ENCODE results near the gene THAP7. TPM values are rescaled to one million over a fixed set of nuclear protein-coding genes. Genes with fewer than 3 reads are reported as not detected.
"Not testable (repeated sequence)": the region's sequence is repeated elsewhere in the genome, so short reads cannot be mapped to it uniquely, and the experiment has no call there.

The THAP7 gene
- total RNA-seq, 4 donors from 2014 or later: 33.9 to 57.0 (median 37.4) TPM

DNA sequence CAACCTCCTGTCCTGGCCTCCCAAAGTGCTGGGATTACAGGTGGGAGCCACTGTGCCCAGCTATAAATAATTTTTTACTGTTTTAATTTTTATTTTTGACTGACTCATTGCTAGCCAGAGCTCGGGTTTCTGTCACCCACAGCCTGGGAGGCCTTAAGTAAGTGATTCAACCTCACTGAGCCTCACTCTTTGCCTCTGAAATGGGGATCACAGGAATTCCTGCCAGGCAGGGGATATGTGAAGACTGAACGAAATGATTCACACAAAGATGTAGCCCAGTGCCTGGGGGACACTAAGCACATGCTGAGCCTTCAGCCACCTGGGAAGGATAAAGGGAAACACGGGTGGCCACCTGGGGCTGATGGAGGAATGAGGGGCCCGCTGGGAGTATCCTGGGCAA is 40.0 kb upstream of the THAP7 start:
- DNase-seq (ENCODE audit: low spot score in 2 of 2): no peak
- TF ChIP-seq POLR2A (IDR thresholded peaks at IDR 0.05): no peak
- TF ChIP-seq EP300 (IDR thresholded peaks at IDR 0.05): no peak
- TF ChIP-seq, protein P1, sequence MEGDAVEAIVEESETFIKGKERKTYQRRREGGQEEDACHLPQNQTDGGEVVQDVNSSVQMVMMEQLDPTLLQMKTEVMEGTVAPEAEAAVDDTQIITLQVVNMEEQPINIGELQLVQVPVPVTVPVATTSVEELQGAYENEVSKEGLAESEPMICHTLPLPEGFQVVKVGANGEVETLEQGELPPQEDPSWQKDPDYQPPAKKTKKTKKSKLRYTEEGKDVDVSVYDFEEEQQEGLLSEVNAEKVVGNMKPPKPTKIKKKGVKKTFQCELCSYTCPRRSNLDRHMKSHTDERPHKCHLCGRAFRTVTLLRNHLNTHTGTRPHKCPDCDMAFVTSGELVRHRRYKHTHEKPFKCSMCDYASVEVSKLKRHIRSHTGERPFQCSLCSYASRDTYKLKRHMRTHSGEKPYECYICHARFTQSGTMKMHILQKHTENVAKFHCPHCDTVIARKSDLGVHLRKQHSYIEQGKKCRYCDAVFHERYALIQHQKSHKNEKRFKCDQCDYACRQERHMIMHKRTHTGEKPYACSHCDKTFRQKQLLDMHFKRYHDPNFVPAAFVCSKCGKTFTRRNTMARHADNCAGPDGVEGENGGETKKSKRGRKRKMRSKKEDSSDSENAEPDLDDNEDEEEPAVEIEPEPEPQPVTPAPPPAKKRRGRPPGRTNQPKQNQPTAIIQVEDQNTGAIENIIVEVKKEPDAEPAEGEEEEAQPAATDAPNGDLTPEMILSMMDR (IDR thresholded peaks at IDR 0.05): no peak
- TF ChIP-seq POLR2AphosphoS5 (IDR thresholded peaks at IDR 0.05): no peak
- Histone ChIP-seq H3K36me3 (no peaks in the 10 kb centered on the region), H3K4me1 (peaks cover 34% of the 10 kb centered on the region), H3K27me3 (no peaks in the 10 kb centered on the region), H3K9me3 (no peaks in the 10 kb centered on the region), H3K4me3 (no peak overlapping the region), H3K27ac (no peak overlapping the region)
- 79% methylated on average over 4 of the region's 4 CpGs for WGBS

DNA sequence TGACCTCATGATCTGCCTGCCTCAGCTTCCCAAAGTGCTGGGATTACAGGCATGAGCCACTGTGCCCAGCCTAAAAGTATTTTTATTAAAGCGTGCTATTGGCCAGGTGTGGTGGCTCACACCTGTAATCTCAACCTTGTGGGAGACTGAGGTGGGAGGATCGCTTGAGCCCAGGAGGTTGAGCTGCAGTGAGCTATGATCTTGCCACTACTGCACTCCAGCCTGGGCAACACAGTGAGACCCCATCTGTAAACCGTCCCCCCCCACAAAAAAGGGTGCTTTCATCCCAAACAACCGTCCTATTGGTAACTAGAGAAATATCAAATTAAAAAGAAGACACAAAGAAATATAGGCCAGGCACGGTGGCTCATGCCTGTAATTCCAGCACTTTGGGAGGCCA is 37.2 kb upstream of the THAP7 start:
- not testable (repeated sequence) for H3K36me3 ChIP-seq; H3K27me3 ChIP-seq; H3K9me3 ChIP-seq; H3K4me3 ChIP-seq; DNase-seq (ENCODE audit: low spot score in 2 of 2); H3K27ac ChIP-seq
- H3K4me1 ChIP-seq: peaks cover 13% of the 10 kb centered on the region
- WGBS: 90% methylated on average over 5 of the region's 5 CpGs

DNA sequence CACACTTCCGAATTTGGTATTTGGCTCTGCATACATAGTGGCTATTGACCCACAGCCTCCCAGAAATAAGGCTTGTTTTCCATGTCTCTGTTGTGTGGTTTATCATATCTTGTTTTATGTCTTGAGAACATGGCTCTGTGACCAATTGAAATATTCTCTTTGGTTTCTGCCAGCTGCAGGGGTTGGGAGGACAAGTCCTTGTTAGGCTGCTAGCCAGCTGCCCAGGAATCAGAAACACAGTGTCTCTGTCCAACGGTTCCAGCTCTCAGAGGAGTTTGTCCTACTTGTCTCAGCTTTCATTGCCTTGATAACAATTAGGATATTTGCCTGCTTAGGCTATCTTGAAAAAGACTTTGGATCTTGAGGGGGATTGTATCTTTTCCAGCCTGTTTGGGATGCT is 36.5 kb upstream of the THAP7 start:
- Histone ChIP-seq H3K36me3 (no peaks in the 10 kb centered on the region), H3K9me3 (no peaks in the 10 kb centered on the region), H3K27ac (no peak overlapping the region), H3K4me1 (peaks cover 13% of the 10 kb centered on the region), H3K27me3 (no peaks in the 10 kb centered on the region), H3K4me3 (no peak overlapping the region)
- WGBS: 30% methylated on average over 2 of the region's 2 CpGs
- TF ChIP-seq EP300 (IDR thresholded peaks at IDR 0.05) (no peak), POLR2A (IDR thresholded peaks at IDR 0.05) (no peak), POLR2AphosphoS5 (IDR thresholded peaks at IDR 0.05) (no peak)
- TF ChIP-seq, protein P1 (IDR thresholded peaks at IDR 0.05): no peak
- no peak for DNase-seq (ENCODE audit: low spot score in 2 of 2)

DNA sequence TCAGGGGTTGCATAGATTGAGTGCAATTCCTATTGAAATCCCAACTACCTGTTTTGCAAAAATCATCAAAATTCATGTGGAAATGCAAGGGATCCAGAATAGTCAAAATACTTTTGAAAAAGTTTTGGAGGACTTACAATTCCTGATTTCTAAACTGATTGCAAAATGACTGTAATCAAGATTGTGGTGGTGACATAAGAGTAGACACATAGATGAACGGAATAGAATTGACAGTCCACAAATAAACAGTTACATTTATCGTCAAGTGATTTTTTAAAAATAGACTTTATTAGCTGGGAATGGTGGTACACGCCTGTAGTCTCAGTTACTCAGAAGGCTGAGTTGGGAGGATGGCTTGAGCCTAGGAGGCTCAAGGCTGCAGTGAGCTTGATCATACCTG is 33.1 kb upstream of the THAP7 start:
- no peak for DNase-seq (ENCODE audit: low spot score in 2 of 2)
- WGBS: 89% methylated on average over 3 of the region's 3 CpGs
- TF ChIP-seq, protein P1 (IDR thresholded peaks at IDR 0.05): no peak
- TF ChIP-seq POLR2A (IDR thresholded peaks at IDR 0.05) (no peak), POLR2AphosphoS5 (IDR thresholded peaks at IDR 0.05) (no peak), EP300 (IDR thresholded peaks at IDR 0.05) (no peak)
- Histone ChIP-seq H3K36me3 (no peaks in the 10 kb centered on the region), H3K4me3 (no peak overlapping the region), H3K27ac (no peak overlapping the region), H3K9me3 (no peaks in the 10 kb centered on the region), H3K27me3 (peaks cover 24% of the 10 kb centered on the region), H3K4me1 (peaks cover 25% of the 10 kb centered on the region)

DNA sequence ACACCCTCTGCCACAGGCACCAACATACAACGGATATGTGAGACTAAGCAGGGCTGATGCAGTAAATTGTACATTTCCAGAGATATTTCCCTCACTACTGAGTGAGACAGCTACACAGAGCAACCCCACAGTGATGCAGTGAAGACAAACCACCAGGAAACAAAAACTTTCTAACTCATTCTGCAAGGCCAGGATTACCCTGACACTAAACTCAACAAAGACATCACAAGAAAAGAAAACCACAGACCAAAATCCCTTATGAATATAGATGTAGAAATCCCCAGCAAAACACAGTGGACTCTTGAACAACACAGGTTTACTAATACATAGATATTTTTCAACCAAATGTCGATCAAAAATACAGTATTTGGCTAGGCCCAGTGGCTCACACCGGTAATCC is 32.0 kb upstream of the THAP7 start:
- DNase-seq (ENCODE audit: low spot score in 2 of 2): no peak
- peaks cover 29% of the 10 kb centered on the region for H3K27me3 ChIP-seq
- WGBS: 74% methylated on average over 3 of the region's 3 CpGs
- peaks cover 25% of the 10 kb centered on the region for H3K4me1 ChIP-seq
- no peak overlapping the region for H3K27ac ChIP-seq
- H3K9me3 ChIP-seq: no peaks in the 10 kb centered on the region
- TF ChIP-seq EP300 (IDR thresholded peaks at IDR 0.05) (no peak), POLR2AphosphoS5 (IDR thresholded peaks at IDR 0.05) (no peak), POLR2A (IDR thresholded peaks at IDR 0.05) (no peak)
- TF ChIP-seq, protein P1 (IDR thresholded peaks at IDR 0.05): no peak
- H3K4me3 ChIP-seq: no peak overlapping the region
- no peaks in the 10 kb centered on the region for H3K36me3 ChIP-seq

All from suprapubic skin (tissue), 4 donors.